MCF 10A (cell line): ENCODE data around the gene OR12D3. TPM values are rescaled to one million over a fixed set of nuclear protein-coding genes. Genes with fewer than 3 reads are reported as not detected.
"Not testable (repeated sequence)": the region's sequence is repeated elsewhere in the genome, so short reads cannot be mapped to it uniquely, and the experiment has no call there.

ENCODE experiments used
- BruUV-seq: library from RNA; stranded (reverse); fragments of 400-500 nt; replicated peaks from 2 replicates; lab custom pipeline; 2021; lab: Mats Ljungman, UMichigan
- CTCF ChIA-PET: fragments of 300-600 bp; sonication (Branson Sonifier 250); formaldehyde crosslinking; extraction: SDS; loops from one replicate; lab custom pipeline; 2021; ENCODE audit warnings: antibody characterized with exemption, inconsistent platforms; lab: Yijun Ruan, JAX
- POLR2A ChIA-PET: fragments of 300-600, 350-650 bp; sonication (Branson Sonifier 250); formaldehyde crosslinking; extraction: SDS; loops from one replicate; lab custom pipeline; 2020; ENCODE audit warnings: antibody characterized with exemption, inconsistent platforms; lab: Yijun Ruan, JAX
- DNase-seq: peaks from one replicate; pipeline ENCODE4 v3.0.0-alpha.2; 2018; ENCODE audit not compliant: unreplicated experiment
- H3K27ac Mint-ChIP-seq: one replicate; pipeline ENCODE4 v1.8.0; 2022; ENCODE audit warnings: mild to moderate bottlenecking, low read depth, mixed read lengths; ENCODE audit not compliant: unreplicated experiment
- H3K27me3 Mint-ChIP-seq: one replicate; pipeline ENCODE4 v1.8.0; 2022; ENCODE audit warnings: mixed read lengths; ENCODE audit not compliant: insufficient read depth, unreplicated experiment
- H3K36me3 Mint-ChIP-seq: one replicate; pipeline ENCODE4 v1.8.0; 2022; ENCODE audit warnings: mild to moderate bottlenecking, moderate library complexity, mixed read lengths; ENCODE audit not compliant: insufficient read depth, unreplicated experiment
- H3K4me1 Mint-ChIP-seq: one replicate; pipeline ENCODE4 v1.8.0; 2022; ENCODE audit warnings: mixed read lengths; ENCODE audit not compliant: insufficient read depth, unreplicated experiment
- H3K4me3 Mint-ChIP-seq: one replicate; pipeline ENCODE4 v1.8.0; 2022; ENCODE audit warnings: mild to moderate bottlenecking, moderate library complexity, mixed read lengths; ENCODE audit not compliant: unreplicated experiment
- H3K9me3 Mint-ChIP-seq: one replicate; pipeline ENCODE4 v1.8.0; 2022; ENCODE audit warnings: mixed read lengths; ENCODE audit not compliant: unreplicated experiment
- intact Hi-C: fragments of 100-400 bp; cut with micrococcal nuclease; formaldehyde crosslinking; loops from 2 replicates; pipeline ENCODE4 v1.14.1; 2022
- total RNA-seq: library from RNA; stranded (reverse); gene quantifications from 2 replicates; pipeline ENCODE4 v1.2.3, GENCODE V29; 2022
- TF ChIP-seq, protein P1 (sequence below): fragments of 200-600 bp; IDR thresholded peaks from one replicate; pipeline ENCODE4 v1.8.0; 2022; ENCODE audit warnings: antibody characterized with exemption, mild to moderate bottlenecking; ENCODE audit not compliant: unreplicated experiment

Gene OR12D3
- total RNA-seq, 1 experiment from 2014 or later, result not detected

- ChIA-PET CTCF (no interaction called here), POLR2A (no interaction called here)
- no peaks in the 10 kb centered on the region for H3K36me3 Mint-ChIP-seq
- H3K4me1 Mint-ChIP-seq, result no peaks in the 10 kb centered on the region
- peaks cover 76% of the 10 kb centered on the region for H3K27me3 Mint-ChIP-seq
- intact Hi-C loops, result no loop called here
- TF ChIP-seq, protein P1, sequence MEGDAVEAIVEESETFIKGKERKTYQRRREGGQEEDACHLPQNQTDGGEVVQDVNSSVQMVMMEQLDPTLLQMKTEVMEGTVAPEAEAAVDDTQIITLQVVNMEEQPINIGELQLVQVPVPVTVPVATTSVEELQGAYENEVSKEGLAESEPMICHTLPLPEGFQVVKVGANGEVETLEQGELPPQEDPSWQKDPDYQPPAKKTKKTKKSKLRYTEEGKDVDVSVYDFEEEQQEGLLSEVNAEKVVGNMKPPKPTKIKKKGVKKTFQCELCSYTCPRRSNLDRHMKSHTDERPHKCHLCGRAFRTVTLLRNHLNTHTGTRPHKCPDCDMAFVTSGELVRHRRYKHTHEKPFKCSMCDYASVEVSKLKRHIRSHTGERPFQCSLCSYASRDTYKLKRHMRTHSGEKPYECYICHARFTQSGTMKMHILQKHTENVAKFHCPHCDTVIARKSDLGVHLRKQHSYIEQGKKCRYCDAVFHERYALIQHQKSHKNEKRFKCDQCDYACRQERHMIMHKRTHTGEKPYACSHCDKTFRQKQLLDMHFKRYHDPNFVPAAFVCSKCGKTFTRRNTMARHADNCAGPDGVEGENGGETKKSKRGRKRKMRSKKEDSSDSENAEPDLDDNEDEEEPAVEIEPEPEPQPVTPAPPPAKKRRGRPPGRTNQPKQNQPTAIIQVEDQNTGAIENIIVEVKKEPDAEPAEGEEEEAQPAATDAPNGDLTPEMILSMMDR, result no peak
- H3K9me3 Mint-ChIP-seq, result no peaks in the 10 kb centered on the region
- no peak overlapping the region for H3K27ac Mint-ChIP-seq
- no peak overlapping the region for H3K4me3 Mint-ChIP-seq
- no TSS peak for BruUV-seq
- no peak for DNase-seq
These were observed 20.1 kb downstream of the OR12D3 start for GRCh38 chr6:29354980-29355379.

GRCh38 chr6:29349348-29349747, 25.7 kb downstream of the OR12D3 start:
- H3K4me1 Mint-ChIP-seq, intact Hi-C loops, BruUV-seq, H3K27ac Mint-ChIP-seq, DNase-seq, H3K9me3 Mint-ChIP-seq, POLR2A ChIA-PET, H3K36me3 Mint-ChIP-seq, CTCF ChIA-PET, H3K4me3 Mint-ChIP-seq: not testable (repeated sequence)
- H3K27me3 Mint-ChIP-seq, result peaks cover 61% of the 10 kb centered on the region

GRCh38 chr6:29345380-29345779, 29.7 kb downstream of the OR12D3 start:
- ChIA-PET CTCF (no interaction called here), POLR2A (no interaction called here)
- Mint-ChIP-seq H3K9me3 (no peaks in the 10 kb centered on the region), H3K4me1 (no peaks in the 10 kb centered on the region), H3K27me3 (peaks cover 24% of the 10 kb centered on the region), H3K27ac (no peak overlapping the region), H3K4me3 (no peak overlapping the region), H3K36me3 (no peaks in the 10 kb centered on the region)
- TF ChIP-seq, protein P1, result no peak
- no peak for DNase-seq
- intact Hi-C loops, result no loop called here
- BruUV-seq, result no TSS peak

GRCh38 chr6:29336269-29336668, 38.8 kb downstream of the OR12D3 start:
- DNase-seq, result no peak
- Mint-ChIP-seq H3K9me3 (no peaks in the 10 kb centered on the region), H3K36me3 (no peaks in the 10 kb centered on the region), H3K27ac (no peak overlapping the region), H3K27me3 (peaks cover 49% of the 10 kb centered on the region), H3K4me1 (no peaks in the 10 kb centered on the region), H3K4me3 (no peak overlapping the region)
- POLR2A ChIA-PET, result no interaction called here
- CTCF ChIA-PET, result interaction anchor here (0.7 kb wide), 1 partner anchor 1753 kb away, joined by 4 read pairs; no protein-coding TSS in a partner anchor
- TF ChIP-seq, protein P1, result no peak
- no TSS peak for BruUV-seq
- intact Hi-C loops, result no loop called here

DNA sequence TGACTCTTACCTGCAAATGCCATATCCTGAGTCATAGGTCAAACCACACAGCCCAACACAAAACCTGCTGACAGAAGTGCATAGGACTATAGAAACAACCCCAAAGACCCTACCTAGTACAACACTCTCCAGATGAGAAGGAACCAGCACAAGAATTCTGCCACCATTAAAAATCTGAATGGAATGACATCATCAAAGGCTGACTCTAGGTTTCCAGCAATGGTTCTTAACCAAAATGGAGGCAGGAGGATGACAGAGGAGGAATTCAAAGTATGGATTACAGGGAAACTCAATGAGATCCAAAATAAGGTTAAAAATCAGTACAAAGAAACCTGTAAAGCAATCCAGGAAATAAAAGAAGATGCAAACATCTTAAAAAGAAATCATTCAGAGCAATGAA, 42.4 kb downstream of the OR12D3 start:
- peaks cover 40% of the 10 kb centered on the region for H3K27me3 Mint-ChIP-seq
- H3K4me3 Mint-ChIP-seq, result no peak overlapping the region
- intact Hi-C loops, result no loop called here

More for the DNA sequence above, 42.4 kb downstream of the OR12D3 start:
- no peaks in the 10 kb centered on the region for H3K36me3 Mint-ChIP-seq
- H3K4me1 Mint-ChIP-seq, result no peaks in the 10 kb centered on the region
- ChIA-PET CTCF (no interaction called here), POLR2A (no interaction called here)
- TF ChIP-seq, protein P1, result no peak
- no peaks in the 10 kb centered on the region for H3K9me3 Mint-ChIP-seq
- no peak for DNase-seq
- BruUV-seq, result no TSS peak
- no peak overlapping the region for H3K27ac Mint-ChIP-seq
